M059J (cell line): ENCODE measurements around the gene CD86. TPM values are rescaled to one million over a fixed set of nuclear protein-coding genes. Genes with fewer than 3 reads are reported as not detected.
"Not testable (repeated sequence)": the region's sequence is repeated elsewhere in the genome, so short reads cannot be mapped to it uniquely, and the experiment has no call there.

Source experiments
- DNase-seq: peaks from one replicate; pipeline ENCODE4 v3.0.0-alpha.2; 2012; ENCODE audit warnings: low read depth
- total RNA-seq: library from RNA; depleted of rRNA; stranded (reverse); fragments of >200 nt; shearing (Covaris generic); gene quantifications from 2 replicates; pipeline ENCODE4 v1.2.3, GENCODE V29; 2014; rRNA removed

The CD86 gene
- 0.37 TPM in 1 of 2 replicates, not detected in the other for total RNA-seq

GRCh38 chr3:122055215-122055614 lies at the start of gene CD86:
Gene CD86 (plus strand): TSS chr3:122055362. CDS start chr3:122055490, 128 bp downstream.
- DNase-seq, result peak; percentile 5

GRCh38 chr3:122006267-122006666 lies 48.9 kb upstream of the CD86 start:
- DNase-seq, result peak; percentile 38

- DNase-seq, result no peak
These were observed 47.0 kb upstream of the CD86 start for GRCh38 chr3:122008166-122008565.

GRCh38 chr3:122010506-122010905 lies 44.7 kb upstream of the CD86 start:
- no peak for DNase-seq

- DNase-seq, result no peak
These were observed 43.8 kb upstream of the CD86 start for GRCh38 chr3:122011396-122011795.

- DNase-seq, result no peak
These were observed 42.3 kb upstream of the CD86 start for GRCh38 chr3:122012821-122013220.

GRCh38 chr3:122013448-122013925 lies 41.7 kb upstream of the CD86 start:
- DNase-seq, result no peak

- no peak for DNase-seq
These were observed 40.4 kb upstream of the CD86 start for GRCh38 chr3:122014741-122015140.

GRCh38 chr3:122019493-122019892 lies 35.7 kb upstream of the CD86 start:
- DNase-seq, result no peak

- no peak for DNase-seq
These were observed 34.1 kb upstream of the CD86 start for GRCh38 chr3:122021037-122021436.

GRCh38 chr3:122021811-122022401 lies 33.3 kb upstream of the CD86 start, which contains the start of gene ILDR1:
Gene ILDR1 (minus strand): TSS chr3:122022247. CDS start chr3:122022077, 170 bp downstream.
- no peak for DNase-seq

GRCh38 chr3:122023335-122023910 lies 31.7 kb upstream of the CD86 start:
- DNase-seq, result no peak

- DNase-seq, result no peak
These were observed 30.4 kb upstream of the CD86 start for GRCh38 chr3:122024800-122025199.

GRCh38 chr3:122025296-122025695 lies 29.9 kb upstream of the CD86 start:
- no peak for DNase-seq

GRCh38 chr3:122030381-122031122 lies 24.6 kb upstream of the CD86 start:
- DNase-seq, result peak; percentile 76

GRCh38 chr3:122031123-122031468 lies 24.1 kb upstream of the CD86 start:
- no peak for DNase-seq

GRCh38 chr3:122032531-122032930 lies 22.6 kb upstream of the CD86 start:
- DNase-seq, result no peak

- no peak for DNase-seq
These were observed 22.1 kb upstream of the CD86 start for GRCh38 chr3:122033023-122033422.

- DNase-seq, result not testable (repeated sequence)
These were observed 7.9 kb upstream of the CD86 start for GRCh38 chr3:122047296-122047695.

- DNase-seq, result not testable (repeated sequence)
These were observed 7.4 kb upstream of the CD86 start for GRCh38 chr3:122047773-122048172.

- DNase-seq, result no peak
These were observed 2.2 kb upstream of the CD86 start for GRCh38 chr3:122052968-122053367.

- DNase-seq, result no peak
These were observed 2.5 kb downstream of the CD86 start for GRCh38 chr3:122057671-122058070.

GRCh38 chr3:122058294-122058693 lies 3.1 kb downstream of the CD86 start:
- DNase-seq, result peak; percentile 19
